Duodenal mucosa (tissue), 2 donors: ENCODE results near the gene ERGIC2.

Source experiments
- H3K27ac ChIP-seq: one replicate; pipeline ENCODE4 v1.7.0; 2013; ENCODE audit warnings: low read depth, low read length
- H3K27me3 ChIP-seq, 2 donors: one replicate each; pipeline ENCODE4 v1.7.0; 2013; ENCODE audit warnings: low read length in 2 of 2, control low read depth in 1 of 2; ENCODE audit not compliant: insufficient read depth in 2 of 2, control insufficient read depth in 1 of 2
- H3K36me3 ChIP-seq, 2 donors: one replicate each; pipeline ENCODE4 v1.7.0; 2013; ENCODE audit warnings: low read length in 2 of 2, control low read depth in 1 of 2; ENCODE audit not compliant: insufficient read depth in 2 of 2, control insufficient read depth in 1 of 2
- H3K4me1 ChIP-seq, 2 donors: one replicate each; pipeline ENCODE4 v1.7.0; 2013; ENCODE audit warnings: low read length in 2 of 2, control low read depth in 1 of 2; ENCODE audit not compliant: insufficient read depth in 2 of 2, control insufficient read depth in 1 of 2
- H3K4me3 ChIP-seq, 2 donors: one replicate each; pipeline ENCODE4 v1.7.0; 2013; ENCODE audit warnings: low read length in 2 of 2, low read depth in 1 of 2
- H3K9ac ChIP-seq, 2 donors: one replicate each; pipeline ENCODE4 v1.7.0; 2013; ENCODE audit warnings: low read length in 2 of 2, low read depth in 1 of 2
- H3K9me3 ChIP-seq, 2 donors: one replicate each; pipeline ENCODE4 v1.7.0; 2013; ENCODE audit warnings: low read length in 2 of 2, control low read depth in 1 of 2; ENCODE audit not compliant: control insufficient read depth in 1 of 2

The ERGIC2 gene

DNA sequence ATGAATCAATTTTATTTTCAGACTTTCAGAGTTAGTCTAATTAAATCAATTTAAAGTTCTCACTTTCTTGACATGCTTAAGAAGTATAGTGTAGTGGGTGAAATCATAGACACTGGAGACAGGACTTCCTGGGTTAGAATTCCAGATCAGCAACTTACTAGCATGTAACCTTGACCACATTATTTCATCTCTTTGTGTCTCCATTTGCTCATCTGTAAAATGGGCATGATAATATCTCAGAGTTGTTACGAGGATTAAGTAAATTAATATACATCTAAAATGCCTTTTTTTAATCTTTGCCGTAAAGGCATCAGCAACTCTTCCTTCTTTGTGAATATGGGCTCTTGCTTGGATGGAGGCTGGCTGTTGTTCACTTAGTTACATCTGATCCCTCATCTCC is 1.3 kb upstream of the ERGIC2 start:
- Histone ChIP-seq H3K9me3 (no peaks in the 10 kb centered on the region), H3K4me1 (peaks cover 8 to 12% of the 10 kb centered on the region in 2 donors), H3K9ac (peak overlapping the region in 1 of 2 donors; percentile 100), H3K36me3 (no peaks in the 10 kb centered on the region), H3K27ac (no peak overlapping the region), H3K4me3 (no peak overlapping the region), H3K27me3 (no peaks in the 10 kb centered on the region)

GRCh38 chr12:29376118-29376517 is 4.9 kb downstream of the ERGIC2 start:
- H3K9me3 ChIP-seq, result no peaks in the 10 kb centered on the region
- no peak overlapping the region for H3K4me3 ChIP-seq
- H3K36me3 ChIP-seq, result peaks cover 2 to 5% of the 10 kb centered on the region in 2 donors
- H3K27ac ChIP-seq, result no peak overlapping the region
- no peak overlapping the region for H3K9ac ChIP-seq
- H3K27me3 ChIP-seq, result no peaks in the 10 kb centered on the region
- peaks cover 8 to 31% of the 10 kb centered on the region in 2 donors for H3K4me1 ChIP-seq

GRCh38 chr12:29374913-29375312 is 6.1 kb downstream of the ERGIC2 start:
- Histone ChIP-seq H3K27ac (no peak overlapping the region), H3K4me1 (peaks cover 8 to 31% of the 10 kb centered on the region in 2 donors), H3K4me3 (no peak overlapping the region), H3K9ac (no peak overlapping the region), H3K36me3 (peaks cover 8 to 10% of the 10 kb centered on the region in 2 donors), H3K27me3 (no peaks in the 10 kb centered on the region), H3K9me3 (no peaks in the 10 kb centered on the region)

DNA sequence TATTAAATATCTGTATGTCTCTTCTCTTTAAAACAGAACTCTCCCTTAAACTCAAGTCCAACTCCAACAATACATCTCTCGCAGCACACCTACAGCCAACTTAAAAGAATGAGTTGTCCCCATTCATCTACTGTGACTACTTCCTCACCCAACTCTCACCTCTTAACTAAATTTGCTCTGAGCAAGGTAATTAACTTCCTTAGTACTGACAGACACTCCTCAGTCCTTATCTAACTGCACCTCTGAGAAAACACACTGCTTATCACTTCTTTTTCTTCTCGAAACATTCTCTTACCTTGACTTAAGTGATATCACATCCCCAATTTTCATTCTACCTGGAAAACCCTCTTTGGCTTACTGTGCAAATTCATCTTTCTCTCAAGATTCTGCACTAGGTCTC is 7.0 kb downstream of the ERGIC2 start:
- no peaks in the 10 kb centered on the region for H3K9me3 ChIP-seq
- H3K27ac ChIP-seq, result no peak overlapping the region
- no peaks in the 10 kb centered on the region for H3K27me3 ChIP-seq
- H3K4me3 ChIP-seq, result no peak overlapping the region
- H3K36me3 ChIP-seq, result peaks cover 12 to 15% of the 10 kb centered on the region in 2 donors
- H3K4me1 ChIP-seq, result peaks cover 0 to 24% of the 10 kb centered on the region in 2 donors
- H3K9ac ChIP-seq, result no peak overlapping the region

DNA sequence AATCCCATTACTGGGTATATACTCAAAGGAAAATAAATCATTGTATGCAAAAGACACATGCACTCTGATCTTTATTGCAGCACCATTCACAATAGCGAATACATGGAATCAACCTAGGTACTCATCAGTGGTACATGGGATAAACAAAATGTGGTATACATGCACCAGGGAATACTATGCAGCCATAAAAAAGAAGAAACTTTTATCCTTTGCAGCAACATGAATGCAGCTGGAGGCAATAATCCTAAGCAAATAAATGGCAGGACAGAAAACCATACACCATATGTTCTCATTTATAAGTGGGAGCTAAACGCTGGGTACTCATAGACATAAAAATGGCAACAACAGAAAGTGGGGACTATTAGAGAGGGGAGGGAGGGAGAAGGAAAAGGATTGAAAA is 15.9 kb downstream of the ERGIC2 start:
- no peak overlapping the region for H3K27ac ChIP-seq
- peaks cover 20 to 29% of the 10 kb centered on the region in 2 donors for H3K36me3 ChIP-seq
- no peak overlapping the region for H3K4me3 ChIP-seq
- H3K27me3 ChIP-seq, result no peaks in the 10 kb centered on the region
- no peaks in the 10 kb centered on the region for H3K9me3 ChIP-seq
- H3K9ac ChIP-seq, result no peak overlapping the region
- H3K4me1 ChIP-seq, result no peaks in the 10 kb centered on the region

GRCh38 chr12:29354954-29355353 is 26.0 kb downstream of the ERGIC2 start:
- Histone ChIP-seq H3K4me3 (no peak overlapping the region), H3K9me3 (no peaks in the 10 kb centered on the region), H3K27me3 (no peaks in the 10 kb centered on the region), H3K9ac (no peak overlapping the region), H3K36me3 (peaks cover 0 to 18% of the 10 kb centered on the region in 2 donors), H3K27ac (no peak overlapping the region), H3K4me1 (peaks cover 0 to 13% of the 10 kb centered on the region in 2 donors)

DNA sequence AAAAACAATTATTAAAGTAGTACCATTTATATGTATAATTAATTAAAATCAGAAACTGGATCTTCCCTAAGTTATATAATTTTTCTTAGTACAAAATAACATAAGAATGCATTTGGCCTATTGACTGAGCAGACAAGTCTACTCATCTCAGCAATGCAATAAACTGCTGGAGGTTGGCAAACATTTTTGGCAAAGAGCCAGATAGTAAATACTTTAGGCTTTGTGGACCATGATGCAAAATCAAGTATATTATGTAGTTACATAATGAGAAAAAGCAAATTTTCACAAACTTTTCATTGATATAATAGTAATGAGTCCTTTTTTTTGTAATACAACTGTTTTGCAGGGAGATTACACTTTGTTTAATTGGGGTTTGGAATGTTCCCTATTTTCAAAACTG is 30.9 kb downstream of the ERGIC2 start:
- Histone ChIP-seq H3K4me3 (no peak overlapping the region), H3K27me3 (no peaks in the 10 kb centered on the region), H3K27ac (no peak overlapping the region), H3K4me1 (peaks cover 0 to 24% of the 10 kb centered on the region in 2 donors), H3K36me3 (peaks cover 4 to 5% of the 10 kb centered on the region in 2 donors), H3K9me3 (no peaks in the 10 kb centered on the region), H3K9ac (no peak overlapping the region)

DNA sequence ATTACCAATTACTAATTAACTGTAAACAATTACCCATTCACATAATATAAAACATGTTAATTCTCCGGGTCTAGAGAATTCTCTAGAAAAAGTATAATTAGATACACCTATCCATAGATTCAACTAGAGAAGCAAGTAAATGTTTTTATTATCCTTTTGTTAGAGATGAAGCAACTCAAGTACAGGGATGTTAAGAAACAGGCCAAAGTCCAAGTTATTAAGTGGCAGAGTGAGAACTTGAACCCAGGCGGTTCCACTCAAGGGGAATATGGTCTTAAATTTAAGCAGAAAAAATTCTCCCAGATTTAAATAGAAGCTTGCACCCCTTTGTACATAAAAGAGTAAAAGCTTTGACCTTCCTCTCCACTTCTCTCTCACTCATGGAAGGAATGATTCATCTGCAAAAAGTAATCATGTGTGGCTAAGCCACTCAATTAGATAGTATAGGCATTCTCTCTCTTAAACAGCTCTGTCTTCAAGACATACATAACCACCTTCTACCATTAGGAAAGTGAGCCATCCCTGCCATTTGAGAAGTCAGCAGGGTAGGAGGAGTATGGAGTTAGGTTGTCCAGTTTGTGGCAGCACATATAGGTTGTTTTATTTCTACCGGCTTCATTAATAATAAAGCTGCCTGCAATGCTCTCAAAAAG is 34.1 kb downstream of the ERGIC2 start:
- peaks cover 0 to 11% of the 10 kb centered on the region in 2 donors for H3K4me1 ChIP-seq
- no peak overlapping the region for H3K9ac ChIP-seq
- peaks cover 15 to 21% of the 10 kb centered on the region in 2 donors for H3K36me3 ChIP-seq
- no peaks in the 10 kb centered on the region for H3K27me3 ChIP-seq
- H3K9me3 ChIP-seq, result no peaks in the 10 kb centered on the region
- no peak overlapping the region for H3K4me3 ChIP-seq
- H3K27ac ChIP-seq, result no peak overlapping the region

- Histone ChIP-seq H3K4me1 (peaks cover 0 to 11% of the 10 kb centered on the region in 2 donors), H3K27me3 (no peaks in the 10 kb centered on the region), H3K9ac (no peak overlapping the region), H3K36me3 (peaks cover 20 to 47% of the 10 kb centered on the region in 2 donors), H3K27ac (no peak overlapping the region), H3K4me3 (no peak overlapping the region), H3K9me3 (no peaks in the 10 kb centered on the region)
Observed at GRCh38 chr12:29343022-29343799, 37.8 kb downstream of the ERGIC2 start.

GRCh38 chr12:29337325-29337724 is 43.6 kb downstream of the ERGIC2 start:
- Histone ChIP-seq H3K9me3 (no peaks in the 10 kb centered on the region), H3K4me3 (no peak overlapping the region), H3K4me1 (no peaks in the 10 kb centered on the region), H3K9ac (no peak overlapping the region), H3K36me3 (peaks cover 8 to 33% of the 10 kb centered on the region in 2 donors), H3K27ac (no peak overlapping the region), H3K27me3 (no peaks in the 10 kb centered on the region)
